Upper lobe of left lung (tissue), 6 donors: ENCODE measurements around the gene UBB. TPM values are rescaled to one million over a fixed set of nuclear protein-coding genes. Genes with fewer than 3 reads are reported as not detected.

ENCODE experiments used
- ATAC-seq, 2 donors: fragments of 200-7000 bp; cut with Tn5 transposase; one replicate each; pipeline ENCODE4 v1.9.1; 2022; ENCODE audit warnings: mild to moderate bottlenecking in 2 of 2, moderate library complexity in 2 of 2; ENCODE audit not compliant: low FRiP score in 2 of 2
- DNase-seq, 2 donors: peaks; one replicate each; pipeline ENCODE4 v3.0.0-alpha.2; 2019 to 2020
- H3K27ac ChIP-seq, 4 donors: fragments of 200-600 bp; sonication (generic); one replicate each; pipeline ENCODE4 v1.5.1; 2016 to 2019
- H3K27me3 ChIP-seq, 4 donors: fragments of 200-600 bp; sonication (generic); one replicate each; pipeline ENCODE4 v1.5.1; 2017 to 2019
- H3K36me3 ChIP-seq, 4 donors: fragments of 200-600 bp; sonication (generic); one replicate each; pipeline ENCODE4 v1.5.1; 2016 to 2019
- H3K4me1 ChIP-seq, 4 donors: fragments of 200-600 bp; sonication (generic); one replicate each; pipeline ENCODE4 v1.5.1; 2018 to 2019
- H3K4me3 ChIP-seq, 4 donors: fragments of 200-600 bp; sonication (generic); one replicate each; pipeline ENCODE4 v1.5.1; 2017 to 2019; ENCODE audit warnings: mild to moderate bottlenecking in 2 of 4, moderate library complexity in 1 of 4
- H3K9me3 ChIP-seq, 4 donors: fragments of 200-600 bp; sonication (generic); one replicate each; pipeline ENCODE4 v1.5.1; 2018 to 2019
- EP300 ChIP-seq, 4 donors: sonication (generic); formaldehyde crosslinking; IDR thresholded peaks; one replicate each; pipeline ENCODE4 v1.5.1; 2017; ENCODE audit warnings: antibody characterized with exemption in 4 of 4, control low read depth in 2 of 4
- POLR2A ChIP-seq, 4 donors: fragments of 450-650 bp; IDR thresholded peaks; one replicate each; pipeline ENCODE4 v1.5.1; 2016 to 2017; ENCODE audit warnings: antibody characterized with exemption in 4 of 4, mild to moderate bottlenecking in 2 of 4
- POLR2AphosphoS5 ChIP-seq, 2 donors: sonication (generic); formaldehyde crosslinking; IDR thresholded peaks; one replicate each; pipeline ENCODE4 v1.5.1; 2017; ENCODE audit warnings: antibody characterized with exemption in 2 of 2
- WGBS, 2 donors: methylation state at CpG; one replicate each; pipeline ENCODE4 v1.1.5; 2017 to 2018; 5-methylcytosine and 5-hydroxymethylcytosine counted together
- total RNA-seq, 6 donors: library from RNA; depleted of rRNA in 4 of 6; stranded (reverse); fragments of >200 nt in 4 of 6; gene quantifications; one replicate each; pipeline versions ENCODE4 v1.1.0 to v1.2.1, GENCODE V29; 2016 to 2021
- TF ChIP-seq, protein P1 (sequence below), 6 experiments: fragments of 450-650 bp in 4 of 6; fragments of 200-600 bp in 2 of 6; sonication (generic) in 2 of 6; IDR thresholded peaks; one replicate each; pipeline ENCODE4 v1.5.1; 2016 to 2019; ENCODE audit warnings: antibody characterized with exemption in 6 of 6
- donor health status: DM: no; HTN: no; CAD: no; lungs with moderate emphysema.
- donor health status: DM: no; HTN: yes; CAD: no; lungs with severe emphysema.

UBB gene
- total RNA-seq, 6 donors from 2014 or later, result 281 to 1,666 (median 998) TPM

GRCh38 chr17:16432017-16432416, 51.1 kb downstream of the UBB start:
- TF ChIP-seq POLR2AphosphoS5 (IDR thresholded peaks at IDR 0.05) (no peak), EP300 (IDR thresholded peaks at IDR 0.05) (no peak), POLR2A (IDR thresholded peaks at IDR 0.05) (no peak)
- TF ChIP-seq, protein P1, sequence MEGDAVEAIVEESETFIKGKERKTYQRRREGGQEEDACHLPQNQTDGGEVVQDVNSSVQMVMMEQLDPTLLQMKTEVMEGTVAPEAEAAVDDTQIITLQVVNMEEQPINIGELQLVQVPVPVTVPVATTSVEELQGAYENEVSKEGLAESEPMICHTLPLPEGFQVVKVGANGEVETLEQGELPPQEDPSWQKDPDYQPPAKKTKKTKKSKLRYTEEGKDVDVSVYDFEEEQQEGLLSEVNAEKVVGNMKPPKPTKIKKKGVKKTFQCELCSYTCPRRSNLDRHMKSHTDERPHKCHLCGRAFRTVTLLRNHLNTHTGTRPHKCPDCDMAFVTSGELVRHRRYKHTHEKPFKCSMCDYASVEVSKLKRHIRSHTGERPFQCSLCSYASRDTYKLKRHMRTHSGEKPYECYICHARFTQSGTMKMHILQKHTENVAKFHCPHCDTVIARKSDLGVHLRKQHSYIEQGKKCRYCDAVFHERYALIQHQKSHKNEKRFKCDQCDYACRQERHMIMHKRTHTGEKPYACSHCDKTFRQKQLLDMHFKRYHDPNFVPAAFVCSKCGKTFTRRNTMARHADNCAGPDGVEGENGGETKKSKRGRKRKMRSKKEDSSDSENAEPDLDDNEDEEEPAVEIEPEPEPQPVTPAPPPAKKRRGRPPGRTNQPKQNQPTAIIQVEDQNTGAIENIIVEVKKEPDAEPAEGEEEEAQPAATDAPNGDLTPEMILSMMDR (IDR thresholded peaks at IDR 0.05), result no peak
- H3K9me3 ChIP-seq, result no peaks in the 10 kb centered on the region
- peaks cover 0 to 3% (median 0%) of the 10 kb centered on the region in 4 donors for H3K4me1 ChIP-seq
- peaks cover 5 to 50% (median 31%) of the 10 kb centered on the region in 4 donors for H3K36me3 ChIP-seq
- WGBS, 2 donors, result 90 to 95% methylated on average over 8 to 15 of the region's 15 CpGs
- no peaks in the 10 kb centered on the region for H3K27me3 ChIP-seq
- no peak overlapping the region for H3K4me3 ChIP-seq
- DNase-seq (no peak), ATAC-seq (no peak)
- no peak overlapping the region for H3K27ac ChIP-seq

Other genes with a start within 250 kb of the UBB start
- 100 to 1,000 TPM; 111 to 301 (median 147) TPM for gene NCOR1, start 165.6 kb upstream of the UBB start, total RNA-seq
- 100 to 1,000 TPM in 1 of 6 donors, 10 to 100 TPM in 5; 20.8 to 207 (median 53.1) TPM for gene PIGL, start 163.9 kb upstream of the UBB start, total RNA-seq
- gene CENPV, start 27.6 kb upstream of the UBB start, total RNA-seq, result 10 to 100 TPM in 4 of 6 donors, 1 to 10 TPM in 2; 3.4 to 30.4 (median 11.1) TPM
- gene TRPV2, start 34.5 kb downstream of the UBB start, total RNA-seq, result 100 to 1,000 TPM in 2 of 6 donors, 10 to 100 TPM in 4; 33.4 to 127 (median 48.6) TPM
- gene LRRC75A, start 111.1 kb downstream of the UBB start, total RNA-seq, result 1 to 10 TPM; 2.1 to 7.3 (median 5.2) TPM
- gene ZNF287, start 188.1 kb downstream of the UBB start, total RNA-seq, result 1 to 10 TPM in 5 of 6 donors, under 1 TPM in 1; 0.22 to 6.5 (median 3.7) TPM